ENCODE data around the gene DYNC1I1.

The DYNC1I1 gene

DNA sequence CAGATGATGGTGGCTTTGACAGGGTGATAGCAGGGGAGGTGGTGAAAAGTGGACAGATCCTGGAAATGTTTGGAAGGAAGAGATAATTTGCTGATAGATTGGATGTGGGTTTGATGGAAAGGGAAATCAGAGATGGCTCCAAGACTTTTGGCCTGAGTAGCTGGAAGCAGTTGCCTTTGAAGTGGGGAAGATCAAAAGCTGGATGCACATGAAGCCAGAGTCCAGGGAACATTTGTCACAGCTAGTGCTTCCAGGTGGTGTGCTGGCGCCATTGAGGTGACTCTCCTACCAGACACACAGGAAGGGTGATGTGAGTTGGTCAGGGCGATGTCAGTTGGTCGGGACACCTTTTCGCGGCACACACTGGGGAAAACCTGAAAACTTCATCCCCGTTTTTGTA lies 15.9 kb downstream of the DYNC1I1 start:
- H3K4me3 ChIP-seq, result no peak overlapping the region
- H3K27ac ChIP-seq, result no peak overlapping the region

DNA sequence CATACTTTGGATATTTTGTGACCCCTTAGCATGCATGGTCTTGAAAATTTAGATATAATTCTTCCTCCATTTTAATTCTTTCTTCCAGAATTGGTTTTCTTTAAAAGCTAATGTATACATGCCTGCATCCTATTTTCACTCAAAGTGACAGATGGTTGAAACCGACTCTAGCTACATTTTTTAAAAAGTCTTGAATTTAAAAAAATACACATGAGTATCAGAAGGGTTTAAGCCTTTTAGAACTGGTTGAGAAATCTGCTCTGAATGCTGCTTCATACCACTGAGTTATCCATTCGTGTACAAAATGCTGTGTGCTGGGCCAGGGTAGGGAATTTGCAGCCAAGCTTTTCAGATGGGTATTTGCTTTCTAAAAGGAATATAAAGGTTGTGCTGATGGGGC lies 16.5 kb downstream of the DYNC1I1 start:
- no peak overlapping the region for H3K4me3 ChIP-seq
- H3K27ac ChIP-seq, result no peak overlapping the region

DNA sequence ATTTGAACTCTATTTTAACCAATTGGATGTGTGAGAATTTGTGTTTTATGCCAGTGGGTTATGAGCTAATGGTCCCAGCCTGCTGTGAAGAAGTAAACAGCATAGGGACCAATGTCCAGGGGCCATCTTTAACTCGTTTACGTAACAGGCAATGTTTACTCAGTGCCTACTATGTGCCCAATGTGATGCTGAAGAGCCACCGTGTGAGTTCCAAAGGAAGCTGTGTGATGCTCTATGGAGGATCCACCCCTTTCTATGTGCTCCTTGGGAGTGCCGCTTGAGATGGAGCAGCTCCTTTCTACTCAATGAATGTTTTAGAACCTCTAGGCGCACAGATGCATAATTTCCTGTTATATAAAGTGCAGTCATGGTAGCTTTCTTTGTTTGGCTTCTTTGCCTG lies 21.3 kb downstream of the DYNC1I1 start:
- H3K27ac ChIP-seq, result no peak overlapping the region
- no peak overlapping the region for H3K4me3 ChIP-seq

DNA sequence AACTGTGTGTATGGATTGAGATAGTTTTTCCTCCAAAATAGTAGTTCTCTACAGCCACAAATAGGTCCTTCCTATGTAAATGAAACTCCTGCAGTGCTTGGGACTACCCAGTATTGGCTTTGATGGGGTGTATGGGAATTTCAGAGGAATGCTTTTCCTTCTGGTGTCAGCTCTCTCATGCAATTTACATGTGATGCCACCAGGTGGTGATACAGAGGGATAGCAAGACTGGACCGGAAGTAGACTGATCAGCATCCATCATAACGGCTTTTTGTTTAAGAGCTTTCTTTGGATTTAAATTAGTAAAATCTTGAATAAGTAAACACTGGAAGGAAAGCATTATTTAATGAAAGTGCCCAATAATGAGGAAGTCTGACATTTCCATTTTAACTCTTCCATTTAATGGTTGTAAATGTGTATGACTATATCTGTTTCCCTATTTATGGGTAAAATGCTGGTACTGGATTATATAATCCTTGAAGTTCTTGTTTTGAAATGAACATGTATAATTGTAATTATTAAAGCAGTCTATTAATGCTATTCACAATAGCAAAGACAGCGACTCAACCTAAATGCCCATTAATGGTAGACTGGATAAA lies 22.7 kb downstream of the DYNC1I1 start:
- no peak overlapping the region for H3K4me3 ChIP-seq
- no peak overlapping the region for H3K27ac ChIP-seq

DNA sequence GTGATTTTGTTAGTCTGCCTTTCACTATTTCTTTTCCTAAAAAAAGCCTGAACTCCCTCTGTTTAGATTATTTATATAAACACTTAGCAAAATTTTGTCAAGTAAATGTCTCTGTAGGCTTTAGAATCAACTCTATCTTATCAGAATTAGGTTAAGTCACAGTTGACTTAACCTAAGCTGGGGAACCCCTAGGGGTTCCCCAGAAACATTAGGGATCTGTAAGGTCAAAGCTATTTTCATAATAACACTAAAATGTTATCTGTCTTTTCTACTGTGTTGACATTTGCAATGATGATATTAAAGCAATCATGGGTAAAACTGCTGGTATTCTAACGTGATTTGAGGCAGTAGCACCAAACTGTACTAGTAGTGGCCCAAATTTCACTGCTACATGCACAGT lies 24.3 kb downstream of the DYNC1I1 start:
- Histone ChIP-seq H3K4me3 (no peak overlapping the region), H3K27ac (no peak overlapping the region)

DNA sequence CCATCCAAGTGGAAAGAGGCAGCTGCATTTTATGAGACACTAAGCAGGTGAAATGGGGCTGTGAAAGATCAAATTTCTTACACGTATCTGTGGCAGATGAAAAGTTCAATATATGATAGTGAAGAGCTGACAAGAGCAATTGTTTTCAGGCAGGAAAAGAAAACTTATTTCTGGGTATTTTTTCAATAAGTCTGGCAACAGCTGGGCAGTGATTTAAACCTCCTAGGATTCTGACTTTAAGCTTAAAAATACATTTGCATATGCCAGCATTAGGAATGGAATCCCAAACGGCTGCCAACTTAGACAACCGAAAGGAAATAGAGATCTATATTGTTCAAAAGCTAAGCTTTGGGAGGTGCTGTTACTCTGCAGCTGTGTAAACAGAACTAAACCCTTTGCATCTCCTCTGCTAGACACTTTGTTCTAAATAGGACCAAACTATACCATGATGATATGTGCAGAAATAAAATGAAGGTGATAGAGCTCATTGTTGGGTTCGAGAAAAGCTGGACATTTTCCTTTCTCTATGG lies 26.1 kb downstream of the DYNC1I1 start:
- Histone ChIP-seq H3K4me3 (no peak overlapping the region), H3K27ac (no peak overlapping the region)

DNA sequence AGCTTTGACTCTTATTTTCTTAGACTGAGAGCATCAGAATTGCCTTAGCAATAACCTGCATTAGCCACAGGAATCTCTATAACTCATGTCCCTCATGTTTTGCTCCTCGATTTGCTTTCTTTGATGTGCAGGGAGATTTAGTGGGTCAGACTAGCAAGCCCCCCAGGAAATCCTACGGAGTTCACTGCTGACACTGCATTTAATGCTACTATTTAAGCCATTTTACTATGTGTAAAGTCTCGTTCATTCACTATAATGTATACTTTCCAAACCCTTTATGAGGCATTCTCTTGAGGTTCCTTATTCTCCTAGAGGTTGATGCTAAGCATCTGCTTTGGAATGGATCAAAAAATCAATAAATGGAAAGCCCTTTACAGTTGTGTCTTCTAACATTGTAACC lies 28.4 kb downstream of the DYNC1I1 start:
- Histone ChIP-seq H3K27ac (no peak overlapping the region), H3K4me3 (no peak overlapping the region)

DNA sequence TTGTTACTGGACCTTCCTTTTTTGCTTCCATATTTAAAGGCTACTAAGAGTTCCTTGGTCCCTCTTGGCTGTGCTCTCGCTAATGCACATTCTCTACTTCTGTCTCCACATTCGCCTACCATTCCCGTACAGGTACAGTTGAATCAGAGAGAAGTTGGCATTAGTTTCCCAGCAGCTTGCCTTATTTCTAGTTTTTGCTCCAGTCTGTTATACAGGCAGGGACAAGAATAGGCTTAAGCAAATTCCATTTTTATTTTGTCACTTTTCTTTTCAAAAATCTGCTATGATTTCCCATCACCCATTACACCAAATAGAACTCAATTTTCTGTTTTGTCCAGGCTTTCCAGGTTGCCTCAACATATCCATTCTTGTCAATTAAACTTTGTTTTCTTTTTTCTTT lies 29.9 kb downstream of the DYNC1I1 start:
- no peak overlapping the region for H3K27ac ChIP-seq
- no peak overlapping the region for H3K4me3 ChIP-seq

DNA sequence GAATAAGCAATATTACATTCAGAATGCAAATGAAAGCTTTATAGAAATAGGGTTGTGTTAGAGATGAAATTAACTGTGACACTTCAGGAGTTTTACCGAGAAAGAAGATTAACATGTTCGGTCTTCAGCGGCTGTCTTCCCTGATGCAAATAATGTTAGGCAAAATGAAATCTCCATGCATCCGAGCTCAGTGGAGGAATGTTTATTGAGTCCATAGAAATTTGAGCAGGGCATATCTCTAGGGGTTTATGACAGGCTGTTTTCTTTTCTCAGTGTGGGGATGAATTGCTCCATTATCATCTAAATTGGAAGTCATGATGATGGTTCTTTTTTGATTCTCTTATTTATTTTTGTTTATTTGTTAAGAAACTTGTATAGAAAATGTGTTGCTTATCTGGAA lies 31.7 kb downstream of the DYNC1I1 start:
- H3K27ac ChIP-seq, result no peak overlapping the region
- no peak overlapping the region for H3K4me3 ChIP-seq

DNA sequence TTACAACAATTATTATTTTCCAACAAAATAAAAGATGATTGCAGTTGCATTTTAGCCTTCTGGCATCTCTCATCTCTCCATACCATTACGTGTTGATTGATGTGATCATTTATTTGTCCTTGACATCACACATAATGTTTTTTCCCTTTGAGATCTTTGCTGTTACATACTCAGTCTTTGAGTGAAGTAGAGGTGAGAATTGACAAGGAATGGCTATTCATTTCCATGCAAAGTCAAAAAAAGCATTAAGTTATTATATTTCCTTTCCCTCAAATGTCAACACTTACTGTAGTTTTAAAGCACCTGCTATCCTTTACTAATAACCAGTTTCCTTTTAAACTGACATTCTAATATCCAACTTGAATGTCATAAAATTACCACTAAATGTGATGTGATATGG lies 33.6 kb downstream of the DYNC1I1 start:
- H3K4me3 ChIP-seq, result no peak overlapping the region
- H3K27ac ChIP-seq, result no peak overlapping the region

DNA sequence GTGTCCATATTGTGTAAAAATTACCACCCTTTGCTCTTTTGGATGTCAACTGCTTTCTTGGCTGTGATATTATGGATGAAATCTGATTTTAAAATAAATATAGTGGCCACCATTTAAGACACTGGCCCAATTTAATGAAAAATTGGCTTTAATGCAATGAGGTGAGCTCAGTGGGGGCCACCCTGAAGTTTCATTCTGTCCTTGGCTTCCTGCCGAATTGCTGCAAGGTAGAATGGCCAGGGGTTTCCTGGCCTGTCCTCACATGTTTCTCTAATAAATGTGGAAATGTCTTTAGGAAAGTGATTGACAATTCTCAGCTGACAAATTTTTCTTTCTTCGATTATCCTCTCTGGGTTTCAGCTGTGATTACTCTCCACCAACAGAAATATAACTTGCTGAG lies 36.0 kb downstream of the DYNC1I1 start:
- Histone ChIP-seq H3K4me3 (no peak overlapping the region), H3K27ac (no peak overlapping the region)

DNA sequence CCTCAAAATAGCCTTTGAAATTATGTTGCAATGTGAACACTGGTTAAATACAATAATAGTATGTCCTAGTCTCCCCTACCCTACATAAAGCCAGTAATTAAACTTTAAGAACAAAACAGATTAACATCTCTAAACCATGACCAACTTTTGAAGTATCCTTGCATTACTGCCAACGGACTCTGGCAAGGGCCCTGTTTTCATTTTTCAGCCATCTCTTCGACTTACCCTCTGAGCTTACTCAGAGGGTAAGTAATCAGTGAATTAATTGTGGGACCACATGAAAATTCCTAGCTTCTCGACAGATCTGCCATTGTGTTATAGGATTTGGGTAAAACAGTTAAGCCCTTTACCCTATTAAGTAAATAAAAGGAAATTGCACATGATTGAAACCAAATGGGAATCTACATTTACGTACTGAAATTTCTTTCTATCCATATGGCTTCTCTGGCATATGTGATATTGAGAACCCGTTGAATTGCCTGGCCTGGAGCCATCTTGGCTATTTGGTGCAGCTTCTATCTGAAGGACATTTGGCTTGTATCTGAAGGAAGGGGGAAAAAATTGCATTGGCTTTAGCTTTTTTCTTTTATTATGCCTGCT lies 39.6 kb downstream of the DYNC1I1 start:
- no peak overlapping the region for H3K27ac ChIP-seq
- no peak overlapping the region for H3K4me3 ChIP-seq

DNA sequence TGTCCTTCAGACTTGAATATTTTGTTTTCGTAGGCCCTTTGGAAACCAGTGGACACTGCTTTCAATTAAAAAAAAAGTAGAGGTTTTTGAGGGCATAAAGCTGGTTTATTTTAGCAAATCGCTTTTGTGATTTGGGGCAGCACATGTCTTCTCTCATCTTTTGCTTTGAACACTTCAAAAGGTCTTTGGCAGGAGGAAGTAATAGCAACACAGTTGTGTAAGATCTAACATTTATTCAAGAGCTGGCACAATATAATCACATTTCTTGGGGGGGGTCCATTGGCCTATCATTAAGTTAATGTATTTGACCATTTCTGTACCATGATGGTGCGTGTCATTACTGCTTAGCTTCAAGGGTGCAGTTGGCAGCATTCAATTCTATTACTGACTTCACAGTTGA lies 42.4 kb downstream of the DYNC1I1 start:
- Histone ChIP-seq H3K4me3 (no peak overlapping the region), H3K27ac (no peak overlapping the region)

DNA sequence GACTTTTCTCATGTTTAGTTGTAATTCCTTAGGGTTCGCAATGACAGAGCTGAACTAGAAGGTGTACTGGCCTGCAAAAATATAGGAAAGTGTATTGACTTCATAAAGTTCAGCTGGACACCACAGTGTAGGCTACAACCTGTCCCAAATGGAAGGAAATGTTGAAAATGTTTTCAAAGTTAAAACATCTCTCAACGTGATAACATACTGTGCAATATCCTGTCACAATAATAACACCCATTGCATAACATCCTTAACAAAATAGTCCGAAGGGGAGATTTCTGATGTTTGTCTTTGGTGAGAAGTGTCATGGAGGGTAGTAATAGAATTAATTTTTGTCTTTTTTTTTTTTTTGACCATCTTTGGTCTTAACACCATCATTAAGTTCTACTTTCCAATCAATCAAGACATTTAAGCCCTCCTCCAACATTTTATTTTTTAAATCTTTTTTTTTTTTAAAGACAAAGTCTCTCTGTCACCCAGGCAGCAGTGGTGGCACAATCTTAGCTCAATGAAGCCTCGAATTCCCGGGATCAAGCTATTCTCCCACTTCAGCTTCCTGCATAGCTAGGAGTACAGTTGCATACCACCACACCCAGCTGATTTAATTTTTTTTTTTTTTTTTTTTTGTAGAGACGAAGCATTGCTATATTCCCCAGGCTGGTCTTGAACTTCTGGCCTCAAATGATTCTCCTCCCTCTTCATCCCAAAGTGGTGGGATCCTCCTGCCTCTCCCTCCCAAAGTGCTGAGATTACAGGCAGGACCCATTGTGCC lies 45.7 kb downstream of the DYNC1I1 start:
- Histone ChIP-seq H3K4me3 (no peak overlapping the region), H3K27ac (no peak overlapping the region)

DNA sequence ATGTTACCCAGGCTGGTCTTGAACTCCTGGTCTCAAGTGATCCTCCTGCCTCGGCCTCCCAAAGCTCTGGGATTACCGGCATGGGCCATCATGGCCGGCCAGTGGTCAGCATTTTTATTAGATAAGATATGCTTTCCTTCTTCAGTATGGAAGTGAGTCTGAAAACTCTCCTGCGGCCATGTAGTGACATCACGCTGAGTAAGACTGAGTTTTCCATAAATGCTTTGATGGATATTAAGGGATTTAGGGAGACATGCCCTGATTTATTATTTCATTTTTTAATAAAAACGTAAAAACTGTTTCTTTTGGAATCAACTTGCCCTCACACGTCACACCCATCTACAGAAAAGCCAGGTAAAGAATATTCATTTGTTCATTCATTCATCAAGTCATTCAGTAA lies 48.4 kb downstream of the DYNC1I1 start:
- H3K27ac ChIP-seq, result no peak overlapping the region
- H3K4me3 ChIP-seq, result no peak overlapping the region

DNA sequence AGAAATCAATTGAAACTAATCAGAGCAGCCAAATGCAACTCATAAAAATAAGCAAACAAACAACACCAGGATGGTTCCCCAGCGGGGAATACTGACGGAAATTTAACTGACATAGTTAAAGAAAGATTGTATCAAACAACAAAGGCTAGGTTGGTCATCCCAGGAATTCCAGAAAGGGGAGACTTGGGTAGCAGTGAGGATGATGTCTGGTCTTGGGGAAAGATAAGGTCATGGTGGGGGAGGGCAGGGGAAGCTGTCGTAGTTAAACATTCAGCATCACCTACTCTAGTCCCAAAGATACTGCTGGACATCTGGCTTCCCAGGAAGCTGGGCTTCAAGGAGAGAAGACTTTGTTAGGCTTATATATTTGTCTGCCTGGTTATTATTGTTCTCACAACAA lies 50.4 kb downstream of the DYNC1I1 start:
- no peak overlapping the region for H3K27ac ChIP-seq
- H3K4me3 ChIP-seq, result no peak overlapping the region

DNA sequence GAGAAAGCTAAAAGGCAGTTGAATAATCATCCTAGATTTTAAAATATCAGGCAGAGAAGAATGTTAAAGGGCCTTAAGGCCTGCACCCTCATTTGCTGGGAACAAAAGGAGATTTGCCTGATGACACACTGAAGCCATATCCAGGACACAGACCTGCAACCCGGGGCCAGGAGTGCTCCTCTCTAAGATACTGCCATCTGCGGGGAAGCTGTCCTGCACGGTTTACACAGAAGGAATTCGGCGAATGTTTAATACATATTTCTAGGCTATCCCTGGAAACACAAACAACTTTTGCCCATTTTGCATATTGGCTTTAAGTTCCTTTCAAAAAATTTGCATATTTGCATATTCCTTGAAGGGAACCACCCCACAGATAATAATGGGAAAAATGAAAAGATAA lies 52.3 kb downstream of the DYNC1I1 start:
- no peak overlapping the region for H3K4me3 ChIP-seq
- no peak overlapping the region for H3K27ac ChIP-seq

DNA sequence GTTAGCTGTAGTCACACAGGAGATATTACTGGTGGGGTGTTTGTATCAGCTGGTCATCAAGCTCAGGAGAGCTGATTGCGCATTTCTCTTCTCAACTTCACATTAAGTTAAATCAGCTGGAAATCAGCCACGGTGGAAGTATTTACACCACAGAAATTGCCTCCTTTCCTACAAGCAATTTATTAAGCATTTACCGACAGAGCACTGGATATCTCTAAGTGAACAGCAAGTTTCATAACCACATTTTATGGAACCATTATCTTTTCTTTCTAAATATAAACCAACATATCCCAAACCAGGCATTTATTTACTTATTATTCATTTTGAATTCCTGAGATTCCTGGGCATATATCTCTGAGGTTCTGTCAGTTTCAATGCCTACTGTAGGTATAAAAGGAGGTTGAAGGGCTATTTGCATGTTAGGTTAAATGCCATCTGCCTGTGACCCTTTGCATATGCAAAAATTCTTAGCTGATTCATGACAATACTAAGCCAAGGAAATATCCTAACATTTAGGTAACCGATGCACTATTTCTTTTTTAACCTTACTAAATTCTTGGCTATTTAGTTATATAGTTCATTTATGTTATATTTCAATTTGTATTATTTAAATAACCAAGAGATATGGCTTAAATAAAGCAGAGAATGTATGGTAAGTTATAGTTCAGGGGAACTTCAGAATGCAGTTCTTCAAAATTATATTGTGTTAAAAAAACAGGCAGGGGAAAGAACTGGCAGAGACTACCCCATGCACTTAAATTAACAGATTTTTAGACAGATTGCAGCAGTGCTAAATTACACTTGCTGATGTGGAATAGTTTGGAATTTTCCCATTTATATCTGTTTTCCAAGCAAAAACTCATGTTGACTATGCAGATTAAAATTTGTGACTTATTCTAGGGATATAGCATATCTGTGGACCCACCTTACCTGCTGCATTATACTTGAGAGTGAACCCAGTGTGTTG lies 56.8 kb downstream of the DYNC1I1 start:
- Histone ChIP-seq H3K4me3 (no peak overlapping the region), H3K27ac (no peak overlapping the region)

DNA sequence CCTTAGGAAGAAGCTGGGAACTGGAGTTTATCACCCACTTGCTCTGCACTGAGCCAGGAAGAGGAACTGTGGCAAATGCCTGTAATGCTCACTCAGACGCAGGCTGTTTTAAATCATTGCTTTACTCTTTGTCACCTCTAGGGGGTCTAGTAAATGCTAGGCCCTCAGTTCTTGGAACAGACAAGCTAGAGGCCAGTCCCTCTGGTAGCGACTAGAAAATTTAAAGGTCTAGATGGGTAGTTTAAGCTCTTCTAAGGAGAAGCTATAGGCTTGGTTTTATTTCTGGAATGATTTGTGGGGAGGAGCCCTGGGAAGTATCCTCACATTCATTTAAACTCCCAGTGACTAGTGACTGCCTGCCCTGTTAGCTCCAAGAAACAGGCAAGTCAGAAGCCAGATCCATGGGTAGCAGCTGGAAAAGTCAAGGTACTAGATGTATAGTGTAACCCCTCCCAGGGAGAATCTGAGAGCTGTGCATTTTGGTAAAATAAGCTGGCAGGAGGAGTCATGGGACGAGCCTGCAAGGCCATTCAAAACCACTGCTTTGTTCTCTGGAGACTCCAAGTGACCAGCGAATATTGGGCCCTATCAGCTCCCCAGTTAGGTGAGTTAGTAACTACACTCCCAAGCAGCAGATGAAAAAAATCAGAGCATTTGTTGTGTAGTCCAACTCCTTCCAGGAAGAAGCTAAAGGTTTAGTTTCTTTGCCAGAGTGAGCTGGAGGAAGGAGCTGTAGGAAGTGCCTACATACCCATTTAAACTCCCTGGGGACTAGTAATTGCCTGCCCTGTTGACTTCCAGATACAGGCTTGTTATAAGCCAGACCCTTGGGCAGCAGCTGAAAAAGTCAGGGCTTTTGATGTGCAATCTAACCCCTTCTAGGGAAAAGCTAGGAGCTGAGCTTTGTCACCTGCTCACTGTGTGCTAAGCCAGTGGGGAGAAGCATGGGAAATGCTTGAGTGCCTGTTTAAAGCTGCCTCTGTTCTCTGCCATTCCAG lies 68.9 kb downstream of the DYNC1I1 start:
- Histone ChIP-seq H3K4me3 (no peak overlapping the region), H3K27ac (no peak overlapping the region)

All from skin epidermis (tissue), 12 donors.